GM12878 (cell line): ENCODE results near the gene EGR4. TPM values are rescaled to one million over a fixed set of nuclear protein-coding genes. Genes with fewer than 3 reads are reported as not detected.

ENCODE experiments used
- BMI1 ChIP-seq: fragments of 450-650 bp; IDR thresholded peaks from 2 replicates; pipeline ENCODE4 v1.6.1; 2016; ENCODE audit warnings: mild to moderate bottlenecking, moderate library complexity, borderline replicate concordance
- MTA3 ChIP-seq: IDR thresholded peaks from 2 replicates; pipeline ENCODE4 v1.6.1; 2012; ENCODE audit warnings: low read length, inconsistent platforms, borderline replicate concordance
- NFYB ChIP-seq: IDR thresholded peaks from 2 replicates; pipeline ENCODE4 v1.6.1; 2011; ENCODE audit warnings: low read depth, mild to moderate bottlenecking, low read length, improper control_type of control experiment, moderate library complexity; ENCODE audit not compliant: insufficient read depth
- SMAD5 ChIP-seq: IDR thresholded peaks from 2 replicates; pipeline ENCODE4 v1.6.1; 2016; ENCODE audit warnings: antibody characterized with exemption, low read depth
- ZNF592 ChIP-seq: fragments of 450-650 bp; IDR thresholded peaks from 2 replicates; pipeline ENCODE4 v1.6.1; 2017; ENCODE audit warnings: mild to moderate bottlenecking, moderate library complexity
- polyA plus RNA-seq, 11 experiments: library from polyadenylated mRNA; depleted of rRNA in 4 of 11; unstranded in 6 of 11; stranded (reverse) in 5 of 11; fragments of >200 nt; fragmentation: Nextera tagmentation in 4 of 11; fragmentation: Illumina TruSeq in 1 of 11; extraction: Ambion mirVana in 4 of 11; extraction: Trizol in 1 of 11; gene quantifications; 1 replicate in 1 of 11; 2 replicates in 10 of 11; pipeline versions ENCODE4 v1.2.1 to v1.2.3, GENCODE V29; 2011 to 2016; ENCODE audit warnings: inconsistent platforms in 2 of 11, missing spikeins in 2 of 11, low read depth in 1 of 11
- total RNA-seq, 4 experiments: library from RNA; depleted of rRNA in 3 of 4; stranded (reverse); fragments of >200 nt in 3 of 4; fragmentation: Illumina TruSeq in 1 of 4; extraction: Trizol in 1 of 4; gene quantifications; 2 replicates each; pipeline versions ENCODE4 v1.2.1 to v1.2.3, GENCODE V29; 2013 to 2021
- TF ChIP-seq, protein P1 (sequence below): fragments of 450-650 bp; IDR thresholded peaks from 2 replicates; pipeline ENCODE4 v1.6.1; 2018; ENCODE audit warnings: mild to moderate bottlenecking, low read depth, moderate library complexity; ENCODE audit not compliant: partially characterized antibody

The EGR4 gene
- total and polyA plus RNA-seq, 10 of the 15 experiments (the other 5 are each of a cell fraction or from before 2014, with no cell fraction given), result 0.07 TPM; not detected in 9

- TF ChIP-seq MTA3 (no peak), SMAD5 (no peak), ZNF592 (no peak), BMI1 (no peak), NFYB (no peak)
- TF ChIP-seq, protein P1, sequence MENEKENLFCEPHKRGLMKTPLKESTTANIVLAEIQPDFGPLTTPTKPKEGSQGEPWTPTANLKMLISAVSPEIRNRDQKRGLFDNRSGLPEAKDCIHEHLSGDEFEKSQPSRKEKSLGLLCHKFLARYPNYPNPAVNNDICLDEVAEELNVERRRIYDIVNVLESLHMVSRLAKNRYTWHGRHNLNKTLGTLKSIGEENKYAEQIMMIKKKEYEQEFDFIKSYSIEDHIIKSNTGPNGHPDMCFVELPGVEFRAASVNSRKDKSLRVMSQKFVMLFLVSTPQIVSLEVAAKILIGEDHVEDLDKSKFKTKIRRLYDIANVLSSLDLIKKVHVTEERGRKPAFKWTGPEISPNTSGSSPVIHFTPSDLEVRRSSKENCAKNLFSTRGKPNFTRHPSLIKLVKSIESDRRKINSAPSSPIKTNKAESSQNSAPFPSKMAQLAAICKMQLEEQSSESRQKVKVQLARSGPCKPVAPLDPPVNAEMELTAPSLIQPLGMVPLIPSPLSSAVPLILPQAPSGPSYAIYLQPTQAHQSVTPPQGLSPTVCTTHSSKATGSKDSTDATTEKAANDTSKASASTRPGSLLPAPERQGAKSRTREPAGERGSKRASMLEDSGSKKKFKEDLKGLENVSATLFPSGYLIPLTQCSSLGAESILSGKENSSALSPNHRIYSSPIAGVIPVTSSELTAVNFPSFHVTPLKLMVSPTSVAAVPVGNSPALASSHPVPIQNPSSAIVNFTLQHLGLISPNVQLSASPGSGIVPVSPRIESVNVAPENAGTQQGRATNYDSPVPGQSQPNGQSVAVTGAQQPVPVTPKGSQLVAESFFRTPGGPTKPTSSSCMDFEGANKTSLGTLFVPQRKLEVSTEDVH, result no peak
Measured at GRCh38 chr2:73255907-73256617, 37.3 kb downstream of the EGR4 start (continued).
